ENCODE results near the gene ZNF385C.

DNA sequence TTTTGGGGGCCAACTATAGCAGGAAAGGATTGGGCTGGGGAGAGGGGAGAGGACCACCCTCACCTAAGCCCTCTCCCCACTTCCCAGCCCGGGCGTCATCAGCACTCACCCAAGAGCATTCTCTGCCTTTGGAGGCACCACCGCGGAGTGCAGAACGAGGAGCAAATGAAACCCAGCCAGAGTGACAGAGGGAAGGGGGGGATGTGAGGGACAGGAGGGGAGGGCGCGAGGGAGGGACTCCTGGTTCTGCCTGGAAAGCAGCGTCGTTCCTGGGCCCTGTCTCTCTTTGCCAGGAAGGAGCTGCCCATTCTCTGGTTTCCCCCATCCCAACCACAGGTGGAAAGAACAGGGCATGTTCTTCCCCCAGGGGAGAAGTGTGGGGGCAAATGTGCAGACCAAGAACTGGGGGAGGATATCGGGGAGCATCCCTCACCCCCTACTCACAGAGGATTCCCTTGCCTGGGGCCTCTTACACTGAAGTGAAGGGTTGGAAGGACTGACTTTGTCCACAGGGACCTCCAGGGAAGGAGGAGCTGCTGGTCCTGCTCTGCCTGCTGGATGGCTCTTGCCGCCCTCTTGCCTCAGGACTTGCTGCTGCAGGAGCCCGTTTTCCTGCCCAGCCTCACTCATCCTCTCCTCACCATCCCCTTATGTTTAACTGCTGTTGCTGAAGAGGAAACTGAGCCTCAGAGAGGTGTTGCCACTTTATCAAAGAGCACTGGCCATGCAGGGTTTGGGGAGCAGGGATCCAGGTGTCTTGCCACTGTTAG is 44.4 kb downstream of the ZNF385C start:
- TF ChIP-seq, protein P1, sequence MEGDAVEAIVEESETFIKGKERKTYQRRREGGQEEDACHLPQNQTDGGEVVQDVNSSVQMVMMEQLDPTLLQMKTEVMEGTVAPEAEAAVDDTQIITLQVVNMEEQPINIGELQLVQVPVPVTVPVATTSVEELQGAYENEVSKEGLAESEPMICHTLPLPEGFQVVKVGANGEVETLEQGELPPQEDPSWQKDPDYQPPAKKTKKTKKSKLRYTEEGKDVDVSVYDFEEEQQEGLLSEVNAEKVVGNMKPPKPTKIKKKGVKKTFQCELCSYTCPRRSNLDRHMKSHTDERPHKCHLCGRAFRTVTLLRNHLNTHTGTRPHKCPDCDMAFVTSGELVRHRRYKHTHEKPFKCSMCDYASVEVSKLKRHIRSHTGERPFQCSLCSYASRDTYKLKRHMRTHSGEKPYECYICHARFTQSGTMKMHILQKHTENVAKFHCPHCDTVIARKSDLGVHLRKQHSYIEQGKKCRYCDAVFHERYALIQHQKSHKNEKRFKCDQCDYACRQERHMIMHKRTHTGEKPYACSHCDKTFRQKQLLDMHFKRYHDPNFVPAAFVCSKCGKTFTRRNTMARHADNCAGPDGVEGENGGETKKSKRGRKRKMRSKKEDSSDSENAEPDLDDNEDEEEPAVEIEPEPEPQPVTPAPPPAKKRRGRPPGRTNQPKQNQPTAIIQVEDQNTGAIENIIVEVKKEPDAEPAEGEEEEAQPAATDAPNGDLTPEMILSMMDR (IDR thresholded peaks at IDR 0.05), result no peak
- TF ChIP-seq POLR2A (IDR thresholded peaks at IDR 0.05), result no peak

All from testis (tissue), 2 donors.